Heart right ventricle (tissue), 16 donors: ENCODE data around the gene TBC1D14. TPM values are rescaled to one million over a fixed set of nuclear protein-coding genes. Genes with fewer than 3 reads are reported as not detected.

Source experiments
- ATAC-seq, 8 donors: fragments of 200-7000 bp; cut with Tn5 transposase; one replicate each; pipeline ENCODE4 v1.9.1; 2020; ENCODE audit warnings: mild to moderate bottlenecking in 8 of 8, moderate library complexity in 8 of 8, moderate number of reproducible peaks in 1 of 8
- DNase-seq, 2 donors: peaks; one replicate each; pipeline ENCODE4 v3.0.0-alpha.2; 2020
- H3K27ac ChIP-seq, 10 donors: fragments of 200-600 bp; sonication (generic) in 2 of 10; one replicate each; pipeline versions ENCODE4 v1.5.0 to v1.8.0; 2020 to 2022; ENCODE audit warnings: mild to moderate bottlenecking in 3 of 10
- H3K27me3 ChIP-seq, 7 donors: fragments of 200-600 bp; one replicate each; pipeline ENCODE4 v1.8.0; 2021 to 2022; ENCODE audit warnings: mild to moderate bottlenecking in 2 of 7
- H3K36me3 ChIP-seq, 9 donors: fragments of 200-600 bp; sonication (generic) in 1 of 9; one replicate each; pipeline versions ENCODE4 v1.5.0 to v1.8.0; 2020 to 2022; ENCODE audit warnings: mild to moderate bottlenecking in 2 of 9
- H3K4me1 ChIP-seq, 9 donors: fragments of 200-600 bp; sonication (generic) in 1 of 9; one replicate each; pipeline versions ENCODE4 v1.5.0 to v1.8.0; 2020 to 2022; ENCODE audit warnings: mild to moderate bottlenecking in 4 of 9
- H3K4me3 ChIP-seq, 10 donors: fragments of 200-600 bp; sonication (generic) in 2 of 10; one replicate each; pipeline versions ENCODE4 v1.5.0 to v1.8.0; 2020 to 2022; ENCODE audit warnings: mild to moderate bottlenecking in 7 of 10, moderate library complexity in 2 of 10
- H3K9me3 ChIP-seq, 11 donors: fragments of 200-600 bp in 10 of 11; sonication (generic) in 2 of 11; one replicate each; pipeline versions ENCODE4 v1.5.0 to v1.8.0; 2013 to 2022; ENCODE audit warnings: mild to moderate bottlenecking in 2 of 11, control low read depth in 1 of 11, moderate library complexity in 1 of 11
- WGBS, 2 donors: extraction: QIAGEN DNeasy Blood & Tissue Kit; methylation state at CpG; one replicate each; pipeline ENCODE4 v1.1.7; 2013; ENCODE audit warnings: inconsistent platforms in 1 of 2; 5-methylcytosine and 5-hydroxymethylcytosine counted together
- intact Hi-C, 10 donors: fragments of 100-400 bp; cut with DNase I; formaldehyde crosslinking; loops; one replicate each; pipeline versions ENCODE4 v1.11.1 to v1.14.2; 2022
- polyA plus RNA-seq, 2 donors: library from polyadenylated mRNA; stranded (reverse); fragments of 200-250 nt; gene quantifications; one replicate each; pipeline ENCODE4 v1.2.3, GENCODE V29; 2013
- total RNA-seq, 10 donors: library from RNA; stranded (reverse); fragmentation: NEBNext Ultra II Directional in 3 of 10; extraction: Animal tissue kit (Norgen Biotek cat#: 25700) in 3 of 10; gene quantifications; one replicate each; pipeline versions ENCODE4 v1.2.1 to v1.2.4, GENCODE V29; 2021 to 2023
- TF ChIP-seq, protein P1 (sequence below), 9 donors: fragments of 200-600 bp; sonication (generic) in 2 of 9; IDR thresholded peaks; one replicate each; pipeline versions ENCODE4 v1.5.0 to v1.8.0; 2021 to 2022; ENCODE audit warnings: antibody characterized with exemption in 9 of 9, mild to moderate bottlenecking in 5 of 9, moderate library complexity in 1 of 9
- donor health status: Arrhythmogenic right ventricular cardiomyopathy.
- donor health status: ischemic (EF 13 %, LVEDD 7.1; RV severe dilation, severe dysfunction).
- donor health status: healthy with polysubstance abuse.
- donor health status: DM: no; HTN: yes; CAD: no.
- donor health status: DM: no; HTN: no; CAD: no.
- donor health status: ischemic (EF 25% LVEDD 6.9; RV normal size, moderate dysfunction).
- donor health status: ischemic (EF 25% LVEDD 5.7; RV mildly dilated, moderate dysfunction).
- donor health status: healthy.
- donor health status: DM: yes; HTN: yes; CAD: no.
- donor health status: Ischemic cardiomyopathy.
- donor health status: ischemic (EF 35%, LVEDD 5.7; RV mildly dilated, moderate dysfunction).
- donor health status: nonischemic (EF 11% LVEDD 7.7; RV severe dilation, severe dysfunction).
- donor health status: DM: yes; HTN: yes; CAD: no.
- donor health status: PGD.
- donor health status: ischemic (EF 29% LVEDD 5.4; RV normal size, mild dysfunction).
- donor health status: nonischemic (EF 23%, LVEDD 6.1; RV moderate dilation, normal function).

The TBC1D14 gene
- total and polyA plus RNA-seq, 12 donors: 10.5 to 43.7 (median 32.6) TPM

GRCh38 chr4:6953751-6954380 lies 44.2 kb downstream of the TBC1D14 start:
- TF ChIP-seq, protein P1, sequence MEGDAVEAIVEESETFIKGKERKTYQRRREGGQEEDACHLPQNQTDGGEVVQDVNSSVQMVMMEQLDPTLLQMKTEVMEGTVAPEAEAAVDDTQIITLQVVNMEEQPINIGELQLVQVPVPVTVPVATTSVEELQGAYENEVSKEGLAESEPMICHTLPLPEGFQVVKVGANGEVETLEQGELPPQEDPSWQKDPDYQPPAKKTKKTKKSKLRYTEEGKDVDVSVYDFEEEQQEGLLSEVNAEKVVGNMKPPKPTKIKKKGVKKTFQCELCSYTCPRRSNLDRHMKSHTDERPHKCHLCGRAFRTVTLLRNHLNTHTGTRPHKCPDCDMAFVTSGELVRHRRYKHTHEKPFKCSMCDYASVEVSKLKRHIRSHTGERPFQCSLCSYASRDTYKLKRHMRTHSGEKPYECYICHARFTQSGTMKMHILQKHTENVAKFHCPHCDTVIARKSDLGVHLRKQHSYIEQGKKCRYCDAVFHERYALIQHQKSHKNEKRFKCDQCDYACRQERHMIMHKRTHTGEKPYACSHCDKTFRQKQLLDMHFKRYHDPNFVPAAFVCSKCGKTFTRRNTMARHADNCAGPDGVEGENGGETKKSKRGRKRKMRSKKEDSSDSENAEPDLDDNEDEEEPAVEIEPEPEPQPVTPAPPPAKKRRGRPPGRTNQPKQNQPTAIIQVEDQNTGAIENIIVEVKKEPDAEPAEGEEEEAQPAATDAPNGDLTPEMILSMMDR (IDR thresholded peaks at IDR 0.05): no peak

DNA sequence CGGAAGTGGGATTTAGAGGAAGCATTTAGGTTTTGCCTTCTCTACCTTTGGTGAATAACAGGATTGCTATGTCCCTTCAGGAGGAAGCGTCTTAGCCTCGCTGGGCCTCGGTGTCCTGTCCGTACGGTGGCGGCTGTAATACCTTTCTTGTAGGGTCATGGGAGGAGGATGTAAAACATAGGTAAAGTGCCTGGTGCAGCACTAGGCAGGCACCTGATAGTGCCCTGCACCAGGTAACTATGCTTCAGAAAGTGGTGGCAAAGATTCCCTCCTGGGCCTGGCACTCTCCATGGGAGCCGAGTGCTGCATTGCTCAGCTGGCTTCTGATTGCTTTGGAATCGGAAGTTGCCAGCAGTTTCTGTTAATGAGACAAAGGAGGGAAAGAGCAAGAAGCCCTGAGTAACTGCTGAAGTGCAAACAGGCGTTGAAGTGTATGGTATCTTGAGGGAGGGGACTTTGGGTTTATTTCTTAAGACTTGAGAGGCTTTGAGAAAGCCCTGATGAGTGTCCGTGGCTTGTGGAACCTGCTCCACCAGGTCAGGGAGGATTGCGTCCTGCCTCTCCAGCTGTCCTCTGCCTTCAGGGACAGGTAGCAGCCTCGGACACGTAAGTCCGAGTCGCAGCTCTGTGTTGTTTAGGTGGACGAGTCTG lies 45.8 kb downstream of the TBC1D14 start:
- TF ChIP-seq, protein P1 (IDR thresholded peaks at IDR 0.05): no peak
- H3K4me3 ChIP-seq: no peak overlapping the region
- ATAC-seq (no peak), DNase-seq (no peak)
- H3K4me1 ChIP-seq: peaks cover 0 to 29% (median 9%) of the 10 kb centered on the region in 9 donors
- H3K27ac ChIP-seq: no peak overlapping the region
- H3K36me3 ChIP-seq: no peaks in the 10 kb centered on the region
- 93 to 96% methylated on average over 17 of the region's 17 CpGs for WGBS, 2 donors
- intact Hi-C loops: no loop called here
- no peaks in the 10 kb centered on the region for H3K9me3 ChIP-seq
- no peaks in the 10 kb centered on the region for H3K27me3 ChIP-seq

More at GRCh38 chr4:6953751-6954380, 44.2 kb downstream of the TBC1D14 start:
- no peaks in the 10 kb centered on the region for H3K9me3 ChIP-seq
- H3K4me3 ChIP-seq: peak overlapping the region in 8 of 10 donors; percentile 1 to 41 (median 34)
- no peak overlapping the region for H3K27ac ChIP-seq
- no peaks in the 10 kb centered on the region for H3K27me3 ChIP-seq
- H3K4me1 ChIP-seq: peaks cover 0 to 27% (median 9%) of the 10 kb centered on the region in 9 donors
- intact Hi-C loops: no loop called here
- H3K36me3 ChIP-seq: no peaks in the 10 kb centered on the region
- peak; percentile 82 for DNase-seq
- ATAC-seq: peak; percentile 86 to 94 (median 90)
- 35 to 43% methylated on average over 35 of the region's 35 CpGs for WGBS, 2 donors

DNA sequence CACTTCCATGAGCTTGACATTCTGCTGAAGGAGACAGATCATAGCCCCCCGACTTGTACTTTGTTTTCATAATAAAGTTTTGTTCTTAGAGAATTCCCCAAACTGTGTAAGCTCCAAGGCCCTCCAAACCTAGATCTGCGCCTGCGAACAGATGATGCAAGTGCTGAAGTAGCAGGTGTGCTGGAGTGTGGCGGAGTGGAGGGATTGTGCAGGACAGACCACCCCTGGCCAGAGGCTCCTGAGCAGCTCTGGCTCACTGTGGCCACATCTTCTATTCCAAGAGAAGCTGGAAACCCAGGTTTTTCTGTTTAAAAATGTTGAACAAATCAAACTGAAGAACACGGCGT lies 46.4 kb downstream of the TBC1D14 start:
- no peaks in the 10 kb centered on the region for H3K9me3 ChIP-seq
- peaks cover 0 to 30% (median 9%) of the 10 kb centered on the region in 9 donors for H3K4me1 ChIP-seq
- intact Hi-C loops: no loop called here
- WGBS, 2 donors: 97 to 99% methylated on average over 6 of the region's 6 CpGs
- H3K4me3 ChIP-seq: no peak overlapping the region
- H3K27ac ChIP-seq: no peak overlapping the region
- ATAC-seq (no peak), DNase-seq (no peak)
- H3K27me3 ChIP-seq: no peaks in the 10 kb centered on the region
- TF ChIP-seq, protein P1 (IDR thresholded peaks at IDR 0.05): no peak
- H3K36me3 ChIP-seq: no peaks in the 10 kb centered on the region

DNA sequence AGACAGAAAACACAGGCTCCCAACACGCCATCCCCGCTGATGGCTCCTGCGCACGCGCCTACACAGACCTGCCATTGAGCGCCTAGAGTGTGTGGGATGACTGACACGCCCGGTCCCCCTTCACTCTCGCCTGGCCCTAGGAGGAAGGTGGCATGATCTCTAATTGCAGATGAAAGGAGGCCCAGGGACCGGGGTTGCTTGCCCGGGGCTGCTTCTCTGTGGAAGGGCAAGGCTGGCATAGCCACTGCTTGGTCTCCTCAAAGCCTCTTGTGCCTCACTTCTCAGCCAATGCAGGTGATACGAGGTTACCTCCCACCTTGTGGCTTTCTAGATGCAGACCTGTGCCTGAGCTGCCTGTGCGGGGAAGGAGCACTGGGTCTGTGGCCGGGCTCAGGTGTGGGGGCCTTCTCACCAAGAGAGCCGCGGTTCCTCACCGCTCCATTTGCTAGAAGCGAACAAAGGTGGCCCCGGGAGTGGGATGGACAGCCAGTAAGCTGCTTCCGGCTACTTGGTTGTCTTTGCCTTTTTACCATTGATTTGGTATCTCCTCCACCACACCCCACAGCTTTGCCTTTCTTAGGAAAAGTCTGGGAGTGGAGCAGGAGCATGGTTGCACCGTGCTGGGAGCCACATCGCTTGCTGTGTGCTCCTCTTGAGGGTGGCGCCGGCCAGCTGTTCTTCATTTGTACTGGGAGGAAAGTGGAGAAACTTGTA lies 47.0 kb downstream of the TBC1D14 start:
- H3K36me3 ChIP-seq: no peaks in the 10 kb centered on the region
- H3K27me3 ChIP-seq: no peaks in the 10 kb centered on the region
- no peak overlapping the region for H3K4me3 ChIP-seq
- DNase-seq (no peak), ATAC-seq (no peak)
- H3K9me3 ChIP-seq: no peaks in the 10 kb centered on the region
- WGBS, 2 donors: 92 to 93% methylated on average over 24 of the region's 24 CpGs
- no peak overlapping the region for H3K27ac ChIP-seq
- TF ChIP-seq, protein P1 (IDR thresholded peaks at IDR 0.05): no peak
- peaks cover 0 to 27% (median 9%) of the 10 kb centered on the region in 9 donors for H3K4me1 ChIP-seq
- intact Hi-C loops: no loop called here
